ENCODE measurements around the gene ZBTB7C. TPM values are rescaled to one million over a fixed set of nuclear protein-coding genes. Genes with fewer than 3 reads are reported as not detected.

ZBTB7C gene
- total RNA-seq, 1 donor from 2014 or later, result 44.2 TPM

- ATAC-seq, result peak; percentile 62
- intact Hi-C loops (cut with DNase I), result no loop called here
- no peak for DNase-seq (ENCODE audit: low spot score)
Observed at GRCh38 chr18:48073211-48073930, 335.8 kb downstream of the ZBTB7C start.

GRCh38 chr18:48072428-48073204, 336.6 kb downstream of the ZBTB7C start:
- peak; percentile 44 for ATAC-seq
- no peak for DNase-seq (ENCODE audit: low spot score)
- intact Hi-C loops (cut with DNase I), result no loop called here

- DNase-seq (ENCODE audit: low spot score) (no peak), ATAC-seq (no peak)
- intact Hi-C loops (cut with DNase I), result no loop called here
Observed at GRCh38 chr18:48068916-48069445, 340.2 kb downstream of the ZBTB7C start.

- DNase-seq (ENCODE audit: low spot score) (no peak), ATAC-seq (no peak)
- intact Hi-C loops (cut with DNase I), result no loop called here
Observed at GRCh38 chr18:48066225-48066652, 342.9 kb downstream of the ZBTB7C start.

GRCh38 chr18:48065601-48065995, 343.6 kb downstream of the ZBTB7C start:
- intact Hi-C loops (cut with DNase I), result no loop called here
- ATAC-seq (no peak), DNase-seq (ENCODE audit: low spot score) (no peak)

GRCh38 chr18:48064978-48065600, 344.1 kb downstream of the ZBTB7C start:
- intact Hi-C loops (cut with DNase I), result no loop called here
- ATAC-seq (no peak), DNase-seq (ENCODE audit: low spot score) (no peak)

- DNase-seq (ENCODE audit: low spot score) (no peak), ATAC-seq (no peak)
- intact Hi-C loops (cut with DNase I), result no loop called here
Observed at GRCh38 chr18:48061781-48062570, 347.2 kb downstream of the ZBTB7C start.

GRCh38 chr18:48060970-48061369, 348.2 kb downstream of the ZBTB7C start:
- intact Hi-C loops (cut with DNase I), result no loop called here
- ATAC-seq (no peak), DNase-seq (ENCODE audit: low spot score) (no peak)

GRCh38 chr18:48060346-48060745, 348.8 kb downstream of the ZBTB7C start:
- DNase-seq (ENCODE audit: low spot score), result peak; percentile 34
- intact Hi-C loops (cut with DNase I), result no loop called here
- no peak for ATAC-seq

- DNase-seq (ENCODE audit: low spot score), result no peak
- intact Hi-C loops (cut with DNase I), result no loop called here
- ATAC-seq, result no peak
Observed at GRCh38 chr18:48059455-48060010, 349.6 kb downstream of the ZBTB7C start.

GRCh38 chr18:48058486-48058885, 350.7 kb downstream of the ZBTB7C start:
- ATAC-seq, result no peak
- DNase-seq (ENCODE audit: low spot score), result no peak

GRCh38 chr18:48057018-48057417, 352.2 kb downstream of the ZBTB7C start:
- intact Hi-C loops (cut with DNase I), result no loop called here
- no peak for ATAC-seq
- no peak for DNase-seq (ENCODE audit: low spot score)

More at GRCh38 chr18:48058486-48058885, 350.7 kb downstream of the ZBTB7C start:
- intact Hi-C loops (cut with DNase I), result no loop called here

- ATAC-seq, result no peak
- intact Hi-C loops (cut with DNase I), result no loop called here
- DNase-seq (ENCODE audit: low spot score), result no peak
Observed at GRCh38 chr18:48055351-48055750, 353.8 kb downstream of the ZBTB7C start.

GRCh38 chr18:48053881-48054816, 355.0 kb downstream of the ZBTB7C start:
- ATAC-seq (peak; percentile 68), DNase-seq (ENCODE audit: low spot score) (no peak)
- intact Hi-C loops (cut with DNase I), result no loop called here

GRCh38 chr18:48052842-48053241, 356.3 kb downstream of the ZBTB7C start:
- intact Hi-C loops (cut with DNase I), result no loop called here
- ATAC-seq (no peak), DNase-seq (ENCODE audit: low spot score) (no peak)

GRCh38 chr18:48051945-48052840, 357.0 kb downstream of the ZBTB7C start:
- intact Hi-C loops (cut with DNase I), result no loop called here
- DNase-seq (ENCODE audit: low spot score) (no peak), ATAC-seq (no peak)

- ATAC-seq (no peak), DNase-seq (ENCODE audit: low spot score) (no peak)
- intact Hi-C loops (cut with DNase I), result no loop called here
Observed at GRCh38 chr18:48050176-48050575, 359.0 kb downstream of the ZBTB7C start.

Measured in sciatic nerve (tissue), 2 donors.